HG03045 (cell line): Measurements from ENCODE around the gene NPAS4.
"Not testable (repeated sequence)": the region's sequence is repeated elsewhere in the genome, so short reads cannot be mapped to it uniquely, and the experiment has no call there.

ENCODE experiments used
- ATAC-seq: cut with Tn5 transposase; IDR thresholded peaks from one replicate; pipeline ENCODE4 v1.9.1; 2021; ENCODE audit warnings: mild to moderate bottlenecking, moderate library complexity; ENCODE audit not compliant: unreplicated experiment

NPAS4 gene

DNA sequence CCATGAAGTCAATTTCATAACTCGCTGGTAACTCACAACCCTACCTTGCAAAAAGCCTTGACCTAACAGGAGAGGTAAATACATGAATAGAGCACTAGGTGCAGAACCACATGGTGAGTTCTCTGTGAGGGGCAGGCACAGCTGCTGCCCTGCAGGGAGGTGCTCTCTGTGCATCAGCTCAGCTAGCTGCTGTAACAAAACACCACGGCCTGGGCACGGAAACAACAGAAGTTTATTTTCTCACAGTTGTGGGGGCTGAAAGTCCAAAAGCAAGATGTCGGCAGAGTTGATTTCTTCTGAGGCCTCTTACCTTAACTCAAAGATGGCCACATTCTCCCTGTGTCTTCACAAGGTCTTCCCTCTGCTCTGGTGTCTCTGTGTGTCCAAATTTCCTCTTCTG is 30.8 kb downstream of the NPAS4 start:
- no peak for ATAC-seq

DNA sequence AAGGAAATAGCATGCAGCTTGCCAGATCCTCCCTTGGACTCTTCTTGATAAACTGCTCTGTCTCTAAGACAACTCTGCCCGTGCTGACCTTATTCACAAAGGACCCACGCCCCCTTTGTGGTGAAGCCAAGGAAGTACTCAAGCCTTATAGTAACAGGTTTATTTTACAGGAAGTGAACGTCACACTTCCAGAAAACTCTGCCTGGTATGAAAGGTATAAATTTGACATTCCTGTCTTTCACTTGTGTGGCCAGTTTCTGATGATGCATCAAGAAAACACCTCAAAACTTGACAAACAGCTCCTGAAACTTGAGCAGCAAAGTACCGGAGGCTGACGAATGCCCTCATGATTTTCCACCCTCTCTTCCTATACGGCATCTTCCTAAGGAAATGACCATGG is 33.4 kb downstream of the NPAS4 start:
- ATAC-seq: no peak

DNA sequence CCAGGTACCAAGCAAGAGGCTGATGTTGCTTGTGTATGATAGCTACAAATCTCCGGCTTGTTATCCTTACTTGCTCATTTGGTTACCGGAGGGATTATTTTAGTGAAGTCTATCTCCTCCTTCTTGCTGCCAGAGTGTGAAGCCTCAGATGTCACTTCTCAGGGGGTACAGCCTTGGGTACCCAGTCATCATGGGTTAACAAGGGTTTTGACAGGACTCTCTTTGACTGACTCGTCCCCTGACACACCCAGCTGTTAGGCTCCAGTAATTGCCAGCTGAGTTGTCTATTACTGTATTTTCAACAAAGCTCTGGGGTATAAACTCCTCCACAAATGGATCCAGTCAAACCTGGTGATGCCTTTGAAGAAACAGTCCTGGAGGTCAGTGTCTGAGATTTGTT is 34.0 kb downstream of the NPAS4 start:
- no peak for ATAC-seq

DNA sequence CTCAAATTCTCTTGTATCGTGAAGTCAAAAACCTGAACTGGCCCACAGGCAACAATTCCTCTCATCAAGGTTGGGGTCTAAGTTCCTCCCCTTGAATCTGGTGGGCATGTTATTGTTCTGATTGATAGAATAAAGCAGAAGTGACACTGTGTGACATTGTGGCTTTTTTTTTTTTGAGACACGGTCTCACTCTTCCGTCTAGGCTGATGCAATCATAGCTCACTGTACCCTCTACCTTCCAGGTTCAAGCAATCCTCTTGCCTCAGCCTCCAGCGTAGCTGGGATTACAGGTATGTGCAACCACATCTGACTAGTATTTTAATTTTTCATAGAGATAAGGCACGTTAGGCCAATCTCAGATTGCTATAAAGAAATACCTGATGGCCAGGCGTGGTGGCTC is 37.0 kb downstream of the NPAS4 start:
- ATAC-seq: no peak

DNA sequence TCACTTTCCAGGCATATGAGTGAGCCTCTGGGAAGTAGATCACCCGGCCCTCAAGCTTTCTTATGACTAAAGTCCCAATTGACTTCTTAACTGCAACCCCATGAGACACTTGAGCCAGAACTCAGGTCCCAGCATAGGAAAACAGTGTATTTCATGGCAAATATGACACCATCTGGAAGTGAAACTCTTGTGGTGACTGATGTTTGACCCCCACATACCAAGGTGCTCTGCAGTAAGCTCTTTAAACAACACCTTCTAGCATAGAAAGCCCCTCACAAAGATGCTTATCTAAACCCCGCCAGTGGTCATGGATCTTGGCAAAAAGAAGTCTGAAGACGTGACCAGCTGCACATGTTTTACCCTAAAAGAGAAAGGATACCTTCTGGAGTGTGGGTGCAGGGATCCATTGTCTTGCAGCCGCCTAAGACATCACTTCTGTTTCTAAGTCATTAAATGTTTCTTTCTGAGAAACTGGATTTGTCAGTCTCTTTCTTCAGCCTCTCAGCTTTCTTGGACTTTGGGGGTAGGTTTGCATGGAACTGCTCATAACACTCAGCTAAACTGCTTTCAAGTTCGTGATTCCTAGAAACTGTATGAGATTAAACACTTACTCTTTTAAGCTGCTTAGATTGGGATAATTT is 38.4 kb downstream of the NPAS4 start:
- no peak for ATAC-seq

DNA sequence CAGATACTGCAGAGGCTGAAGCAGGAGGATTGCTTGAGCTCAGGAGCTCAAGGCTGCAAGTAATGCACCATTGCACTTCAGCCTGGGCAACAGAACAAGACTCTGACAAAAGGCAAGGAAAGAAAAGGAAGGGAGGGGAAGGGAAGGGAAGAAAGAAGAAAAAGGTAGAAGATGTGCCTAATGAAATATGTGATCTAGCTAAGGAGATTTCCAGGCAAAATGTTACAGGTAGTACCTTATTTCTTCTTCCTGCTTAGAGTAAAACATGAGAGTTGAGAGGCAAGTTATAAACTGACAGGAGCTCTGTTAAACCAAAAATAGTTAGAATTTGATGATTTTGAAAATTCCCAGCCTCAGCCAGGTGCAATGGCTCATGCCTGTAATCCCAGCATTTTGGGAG is 41.2 kb downstream of the NPAS4 start:
- ATAC-seq: no peak

DNA sequence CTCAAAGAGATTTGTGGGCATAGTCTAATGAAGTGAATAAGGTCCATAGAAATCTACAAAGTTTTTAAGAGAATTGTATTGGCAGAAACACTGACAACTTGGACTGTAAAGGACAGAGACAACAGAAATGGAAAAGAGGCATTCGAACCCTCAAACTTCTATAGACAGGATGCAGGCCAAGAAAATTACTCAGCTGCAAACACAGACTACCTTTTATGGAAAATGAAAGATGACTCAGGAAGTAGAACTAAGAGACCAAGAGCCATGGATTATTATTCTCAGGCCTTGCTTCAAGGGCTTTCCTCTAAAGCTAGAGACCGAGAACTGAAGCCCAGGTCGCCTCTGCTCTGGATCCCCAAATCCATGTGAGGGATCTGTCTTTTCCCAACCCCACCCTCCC is 42.1 kb downstream of the NPAS4 start:
- no peak for ATAC-seq

DNA sequence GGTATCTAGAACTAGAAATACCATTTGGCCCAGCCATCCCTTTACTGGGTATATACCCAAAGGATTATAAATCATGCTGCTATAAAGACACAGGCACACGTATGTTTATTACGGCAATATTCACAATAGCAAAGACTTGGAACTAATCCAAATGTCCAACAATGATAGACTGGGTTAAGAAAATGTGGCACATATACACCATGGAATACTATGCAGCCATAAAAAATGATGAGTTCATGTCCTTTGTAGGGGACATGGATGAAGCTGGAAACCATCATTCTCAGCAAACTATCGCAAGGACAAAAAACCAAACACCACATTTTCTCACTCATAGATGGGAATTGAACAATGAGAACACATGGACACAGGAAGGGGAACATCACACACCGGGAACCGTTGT is 43.3 kb downstream of the NPAS4 start:
- ATAC-seq: not testable (repeated sequence)

DNA sequence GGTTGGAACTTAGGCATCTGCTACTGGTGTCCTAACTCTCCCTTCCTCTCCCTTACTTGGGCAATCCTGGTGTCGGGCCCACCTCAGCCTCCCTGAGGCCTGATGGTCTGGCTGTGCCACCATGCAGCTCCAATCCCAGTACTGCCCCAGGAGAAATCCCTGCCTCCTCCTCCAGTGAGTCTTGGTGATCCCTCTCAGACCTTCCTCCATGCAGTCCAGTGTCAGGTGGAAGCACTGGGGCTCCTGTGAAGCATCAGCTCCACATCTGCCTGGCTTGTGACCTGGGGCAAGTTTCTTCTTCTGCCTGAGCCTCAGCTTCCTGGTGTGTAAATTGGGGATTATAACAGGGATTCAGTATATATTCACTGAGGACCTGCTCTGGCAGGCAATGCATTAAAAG is 44.1 kb downstream of the NPAS4 start:
- no peak for ATAC-seq

DNA sequence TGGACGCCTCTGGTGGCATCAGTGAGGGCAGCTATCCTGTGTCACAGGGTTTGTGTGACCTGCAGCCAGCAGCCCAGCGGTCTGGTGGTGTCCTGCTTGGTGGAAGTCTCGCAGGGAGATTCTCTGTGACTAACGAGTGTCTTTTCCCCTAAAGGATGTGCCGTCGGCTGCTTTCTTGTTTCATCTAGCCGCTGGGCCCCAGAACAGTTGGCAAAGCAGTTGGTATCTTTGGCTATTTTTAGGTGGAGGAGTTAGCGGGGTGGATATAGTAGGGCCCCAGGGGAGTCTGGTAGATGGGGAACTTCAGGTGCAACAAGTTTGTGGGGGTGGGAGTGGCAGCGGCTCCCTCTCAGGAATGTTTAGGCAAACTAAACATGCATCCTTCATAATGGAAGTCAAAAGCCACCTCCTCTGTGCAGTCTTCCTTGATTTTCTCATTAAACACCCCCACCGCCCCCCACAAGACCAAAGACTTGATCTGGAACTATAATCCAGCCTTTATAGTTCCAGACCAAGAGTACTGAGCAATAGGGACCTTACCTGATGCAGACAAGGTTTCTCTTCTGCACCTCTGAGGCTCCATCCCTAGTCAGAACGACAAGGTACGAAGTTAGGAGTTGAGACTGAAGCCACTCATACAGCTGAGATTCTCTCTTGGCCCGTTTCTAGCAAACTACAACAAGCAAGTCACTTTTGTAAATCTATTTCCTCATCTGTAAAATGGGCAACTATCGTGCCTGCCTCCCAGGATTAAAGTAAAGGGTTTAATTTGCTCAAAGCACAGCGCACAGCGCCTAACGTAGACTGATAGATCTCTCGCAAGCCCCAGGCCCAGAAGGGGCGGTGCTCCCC is 44.8 kb downstream of the NPAS4 start:
- no peak for ATAC-seq

DNA sequence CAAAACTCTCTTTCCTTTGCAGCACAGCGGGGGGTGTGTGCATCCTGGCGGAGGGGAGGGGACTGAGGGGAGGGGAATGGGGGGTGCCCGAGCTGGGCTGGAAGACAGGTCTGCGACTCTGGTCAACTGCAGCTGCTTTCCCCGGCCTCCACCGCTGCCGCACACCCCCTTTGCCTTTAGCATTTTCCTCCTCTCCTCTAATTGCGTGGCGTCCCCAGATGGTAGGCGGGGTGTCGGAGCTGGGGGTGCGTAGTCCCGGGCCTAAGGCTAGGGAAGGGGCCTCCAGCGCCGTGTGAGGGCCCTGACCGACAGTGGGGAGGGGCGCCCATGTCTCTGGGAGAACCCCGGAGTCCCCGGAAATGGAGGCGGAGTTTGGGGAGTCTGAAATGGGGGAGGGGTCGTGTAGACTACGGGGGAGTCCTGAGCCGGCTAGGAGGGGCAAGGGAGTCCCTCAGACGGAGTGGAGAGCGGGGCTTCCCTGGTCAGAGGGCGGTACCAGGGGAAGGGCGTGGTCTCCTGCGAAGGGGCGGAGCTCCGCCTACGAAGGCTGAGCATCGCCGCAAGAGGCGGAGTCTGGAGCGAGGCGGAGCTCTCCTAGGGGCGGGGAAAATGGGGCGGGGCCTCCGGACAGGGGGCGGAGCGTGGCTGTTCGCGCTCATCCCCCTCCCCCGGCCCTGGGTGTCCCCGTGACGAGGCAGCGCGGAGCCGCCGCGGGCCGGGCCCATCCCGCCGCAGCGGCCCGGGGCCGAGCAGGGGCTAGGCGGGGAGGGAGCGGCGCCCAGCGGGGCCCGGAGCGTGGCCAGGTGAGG is 45.6 kb downstream of the NPAS4 start, which contains the start of gene PELI3:
PELI3 (plus strand) TSS at position 681 of the 809 bp plus-strand sequence. CDS start 1,224 bp downstream, outside the sequence.
- peak; percentile 84 for ATAC-seq

DNA sequence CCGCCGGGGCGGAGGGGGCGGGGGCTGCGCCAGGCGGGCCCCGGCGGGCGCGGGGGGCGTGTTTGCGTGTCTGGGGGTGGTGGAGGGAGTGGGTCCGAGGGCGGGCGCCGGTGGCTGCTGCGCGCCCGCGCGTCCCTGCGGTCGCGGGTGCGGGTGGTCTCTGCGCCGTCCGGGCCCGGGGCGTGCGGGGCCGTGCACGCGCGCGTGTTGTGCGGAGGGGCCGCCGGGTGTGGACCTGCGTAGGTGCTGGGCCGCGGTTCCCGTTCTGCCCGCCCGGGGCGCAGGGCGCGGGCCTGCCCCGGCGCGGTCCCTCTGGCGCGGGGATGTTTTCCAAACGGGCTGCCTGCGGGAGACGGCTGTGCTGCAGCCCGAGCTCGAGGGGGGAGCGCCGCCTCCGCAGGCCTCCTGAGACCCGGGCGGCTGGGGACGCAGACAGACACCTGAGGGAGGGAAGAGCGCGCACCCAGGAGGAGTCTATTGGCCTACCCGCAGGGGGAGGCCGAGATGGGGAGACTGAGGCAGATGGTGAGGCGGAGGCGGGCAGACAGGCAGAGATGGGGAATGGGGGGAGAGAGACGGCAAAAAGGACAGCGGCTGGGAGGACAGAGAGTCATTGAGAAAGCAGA is 46.3 kb downstream of the NPAS4 start:
- ATAC-seq: peak; percentile 25

DNA sequence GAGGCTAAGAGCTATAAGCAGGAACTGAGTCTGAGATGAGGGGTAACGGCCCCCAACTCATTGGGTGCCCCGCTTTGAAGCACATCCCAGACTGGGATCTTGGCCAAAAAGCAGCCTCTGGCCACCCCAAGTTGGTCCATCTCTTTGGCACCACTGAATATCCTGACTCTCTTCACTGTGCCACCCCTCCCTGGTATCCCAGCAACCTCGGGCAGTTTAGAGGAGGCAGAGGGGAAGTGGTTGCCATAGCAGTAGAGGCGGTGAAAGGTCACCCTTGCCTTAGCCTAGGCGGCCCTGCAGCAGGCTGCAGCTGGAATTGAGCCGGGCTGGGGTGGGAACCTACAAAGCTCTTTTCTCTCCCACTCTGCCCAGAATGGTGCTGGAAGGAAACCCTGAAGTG is 46.9 kb downstream of the NPAS4 start:
- ATAC-seq: no peak

DNA sequence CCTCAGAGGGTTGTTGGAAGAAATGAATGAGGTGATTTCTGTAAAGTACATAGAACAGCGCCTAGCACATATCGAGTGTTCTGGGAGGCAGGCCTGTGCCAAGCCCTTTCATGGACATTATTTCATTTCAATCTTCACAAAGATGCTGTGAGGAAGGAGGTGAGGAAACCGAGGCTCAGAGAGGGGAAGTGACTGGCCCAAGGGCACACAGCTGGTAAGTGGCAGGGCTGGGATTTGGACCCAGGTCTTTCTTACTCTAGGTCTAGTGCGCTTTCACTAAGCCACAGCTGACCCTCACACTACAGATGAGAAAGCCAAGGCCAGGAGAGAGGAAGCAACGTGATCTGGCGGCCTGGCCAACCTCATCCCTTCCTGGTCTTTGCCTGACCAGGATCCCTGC is 47.9 kb downstream of the NPAS4 start:
- no peak for ATAC-seq

DNA sequence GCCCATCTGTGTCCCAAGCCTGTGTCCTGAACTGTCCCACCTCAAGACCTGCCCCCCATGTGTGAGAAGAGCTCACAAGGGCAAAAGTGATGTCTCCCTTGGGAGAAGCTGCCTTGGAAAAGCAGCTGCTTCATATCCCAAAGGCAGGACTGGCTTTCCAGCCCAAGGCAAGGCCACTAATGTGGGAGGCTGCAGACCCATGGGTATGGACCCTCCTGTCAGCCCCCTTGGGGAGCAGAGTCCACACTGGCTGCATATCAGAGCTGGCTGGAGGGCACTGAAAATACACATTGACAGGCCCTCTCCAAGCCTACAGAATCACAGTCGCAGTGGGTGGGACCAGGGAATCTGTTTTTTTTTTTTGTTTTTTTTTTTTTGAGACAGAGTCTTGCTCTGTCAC is 48.6 kb downstream of the NPAS4 start:
- ATAC-seq: no peak

DNA sequence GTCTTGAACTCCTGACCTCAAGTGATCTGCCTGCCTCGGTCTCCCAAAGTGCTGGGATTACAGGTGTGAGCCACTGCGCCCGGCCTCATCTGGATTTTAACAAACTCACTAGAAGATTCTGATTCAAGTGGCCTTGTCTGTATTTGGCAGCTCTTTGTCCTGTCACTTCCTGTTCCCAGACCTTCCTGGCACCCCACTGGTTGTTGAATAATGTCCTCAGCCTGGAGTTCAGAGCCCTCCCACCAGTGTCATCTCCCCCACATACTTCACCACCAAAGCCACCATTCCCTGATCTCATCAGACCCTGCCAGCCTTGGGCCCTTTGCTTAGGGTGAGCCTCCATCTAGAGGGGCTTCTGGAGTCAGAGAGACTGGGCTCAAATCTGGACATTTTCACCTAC is 49.2 kb downstream of the NPAS4 start:
- no peak for ATAC-seq

DNA sequence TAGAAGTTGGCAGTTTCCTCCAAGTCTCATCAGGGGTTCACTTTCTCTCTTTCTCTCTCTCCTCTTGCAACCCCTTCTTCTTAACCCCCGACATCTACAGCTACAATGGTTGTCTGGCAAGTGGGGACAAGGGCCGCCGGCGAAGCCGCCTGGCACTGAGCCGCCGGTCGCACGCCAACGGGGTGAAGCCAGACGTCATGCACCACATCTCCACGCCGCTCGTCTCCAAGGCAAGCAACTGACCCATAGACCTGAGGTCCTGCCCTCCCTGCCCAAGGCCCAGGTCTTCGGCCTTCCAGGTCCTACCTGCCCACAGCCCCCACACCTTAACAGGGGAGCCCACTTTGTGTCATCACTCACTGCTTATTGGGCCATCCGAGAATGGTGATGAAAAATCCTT is 50.3 kb downstream of the NPAS4 start:
- ATAC-seq: no peak

DNA sequence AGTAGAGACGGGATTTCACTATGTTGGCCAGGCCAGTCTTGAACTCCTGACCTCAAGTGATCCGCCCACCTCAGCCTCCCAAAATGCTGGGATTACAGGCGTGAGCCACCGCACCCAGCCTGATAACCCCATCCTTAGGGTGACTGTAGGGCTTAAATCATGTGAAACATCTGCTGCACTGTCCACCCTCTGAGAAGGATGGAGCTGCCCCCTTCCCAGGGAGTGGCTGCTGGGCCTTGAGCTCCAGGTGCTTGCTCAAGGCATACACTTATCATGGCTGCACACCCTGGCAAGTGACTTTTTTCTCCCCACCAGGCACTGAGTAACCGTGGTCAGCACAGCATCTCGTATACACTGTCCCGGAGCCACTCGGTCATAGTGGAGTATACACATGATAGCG is 51.2 kb downstream of the NPAS4 start:
- ATAC-seq: no peak

DNA sequence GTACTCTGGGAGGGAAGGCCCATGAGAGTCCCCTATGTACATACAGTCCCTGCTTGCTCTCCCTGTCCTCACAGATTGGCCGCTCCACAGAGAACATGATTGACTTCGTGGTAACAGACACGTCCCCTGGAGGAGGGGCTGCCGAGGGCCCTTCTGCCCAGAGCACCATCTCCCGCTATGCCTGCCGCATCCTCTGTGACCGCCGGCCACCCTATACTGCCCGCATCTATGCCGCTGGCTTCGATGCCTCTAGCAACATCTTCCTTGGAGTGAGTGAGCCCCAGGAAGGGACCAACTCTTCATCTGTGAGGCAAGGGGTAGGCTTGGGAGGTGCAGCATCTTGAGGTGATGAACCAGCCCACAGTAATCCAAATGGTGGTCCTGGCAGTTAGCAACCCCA is 52.3 kb downstream of the NPAS4 start:
- ATAC-seq: no peak

DNA sequence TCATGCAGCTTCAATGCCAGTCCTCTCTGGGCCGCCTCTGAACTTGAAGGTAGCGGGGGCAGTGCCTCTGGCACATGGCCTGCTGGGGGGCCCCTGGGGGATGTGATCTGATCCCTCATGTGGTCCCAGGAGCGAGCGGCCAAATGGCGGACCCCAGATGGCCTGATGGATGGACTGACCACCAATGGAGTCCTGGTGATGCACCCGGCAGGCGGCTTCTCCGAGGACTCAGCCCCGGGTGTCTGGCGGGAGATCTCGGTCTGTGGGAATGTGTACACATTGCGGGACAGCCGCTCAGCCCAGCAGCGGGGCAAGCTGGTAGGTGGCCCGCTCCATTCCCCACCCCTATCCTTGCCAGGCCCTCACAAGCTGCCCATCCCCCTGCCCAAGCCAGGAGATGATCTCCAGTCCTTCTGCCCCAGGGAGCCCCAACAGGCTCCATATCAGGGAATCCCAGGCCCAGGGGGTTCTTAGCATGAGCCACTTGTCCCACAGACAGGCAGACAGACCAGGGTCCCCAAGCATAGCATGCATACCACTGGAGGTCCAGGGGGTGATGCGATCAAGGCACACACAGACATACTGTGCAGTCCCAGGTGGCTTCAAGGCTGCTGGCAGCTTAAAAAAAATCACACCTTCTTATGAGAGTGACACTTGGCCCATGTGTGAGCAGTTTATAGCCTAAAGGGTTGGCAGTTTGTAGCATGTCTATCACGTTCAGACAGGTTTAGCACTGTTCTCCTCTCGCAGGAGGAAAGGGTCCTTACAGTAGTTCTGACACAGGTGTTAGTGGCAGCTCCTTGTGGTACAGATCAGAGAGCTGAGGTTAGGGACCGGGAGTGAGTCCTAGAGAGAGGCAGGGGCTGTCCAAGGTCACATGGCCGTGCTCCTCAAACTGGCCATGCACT is 53.0 kb downstream of the NPAS4 start:
- ATAC-seq: no peak
